Measurements from ENCODE around the gene REV1. TPM values are rescaled to one million over a fixed set of nuclear protein-coding genes. Genes with fewer than 3 reads are reported as not detected.

REV1 gene
- total RNA-seq, 1 donor from 2014 or later: 24.4 TPM

- Histone ChIP-seq H3K9me3 (ENCODE audit: insufficient read depth, low read depth, low read length) (no peaks in the 10 kb centered on the region), H3K27me3 (ENCODE audit: insufficient read depth, low read length) (no peaks in the 10 kb centered on the region), H3K4me3 (ENCODE audit: insufficient read depth, low read depth, low read length) (no peak overlapping the region), H4K20me1 (ENCODE audit: insufficient read depth, low read length) (peaks cover 1% of the 10 kb centered on the region), H3K9ac (ENCODE audit: low read length) (no peak overlapping the region), H3K27ac (ENCODE audit: low read depth, low read length) (no peak overlapping the region), H3K4me1 (ENCODE audit: insufficient read depth, low read length) (no peaks in the 10 kb centered on the region), H2AFZ (ENCODE audit: low read depth, low read length) (no peak overlapping the region), H3K4me2 (ENCODE audit: low read length) (no peak overlapping the region), H3K79me2 (ENCODE audit: insufficient read depth, low read length) (no peaks in the 10 kb centered on the region), H3K36me3 (ENCODE audit: insufficient read depth, low read length) (peaks cover 83% of the 10 kb centered on the region)
- H3K4me1 Mint-ChIP-seq (ENCODE audit: low read depth, unreplicated experiment): peaks cover 15% of the 10 kb centered on the region
- H3K9me3 Mint-ChIP-seq (ENCODE audit: unreplicated experiment): no peaks in the 10 kb centered on the region
- DNase-seq (ENCODE audit: low read depth) (no peak), FAIRE-seq (no peak)
- H3K27me3 Mint-ChIP-seq (ENCODE audit: low read depth, unreplicated experiment): no peaks in the 10 kb centered on the region
- H3K36me3 Mint-ChIP-seq (ENCODE audit: low read depth, unreplicated experiment): peaks cover 12% of the 10 kb centered on the region
- TF ChIP-seq CTCF (IDR thresholded peaks at IDR 0.05; ENCODE audit: insufficient read depth, low read depth, low read length) (no peak), EZH2 (IDR thresholded peaks at IDR 0.05; ENCODE audit: insufficient read depth, low read length) (no peak)
- no peak overlapping the region for H3K4me3 Mint-ChIP-seq (ENCODE audit: unreplicated experiment)
- no peak overlapping the region for H3K27ac Mint-ChIP-seq (ENCODE audit: unreplicated experiment)
Measured at GRCh38 chr2:99401841-99402240, 88.0 kb downstream of the REV1 start.

GRCh38 chr2:99399795-99400194 lies 90.0 kb downstream of the REV1 start:
- Histone ChIP-seq H3K4me1 (ENCODE audit: insufficient read depth, low read length) (no peaks in the 10 kb centered on the region), H4K20me1 (ENCODE audit: insufficient read depth, low read length) (peaks cover 3% of the 10 kb centered on the region), H2AFZ (ENCODE audit: low read depth, low read length) (no peak overlapping the region), H3K4me2 (ENCODE audit: low read length) (no peak overlapping the region), H3K79me2 (ENCODE audit: insufficient read depth, low read length) (no peaks in the 10 kb centered on the region), H3K9ac (ENCODE audit: low read length) (no peak overlapping the region), H3K27ac (ENCODE audit: low read depth, low read length) (no peak overlapping the region), H3K4me3 (ENCODE audit: insufficient read depth, low read depth, low read length) (no peak overlapping the region), H3K27me3 (ENCODE audit: insufficient read depth, low read length) (no peaks in the 10 kb centered on the region), H3K36me3 (ENCODE audit: insufficient read depth, low read length) (peaks cover 82% of the 10 kb centered on the region), H3K9me3 (ENCODE audit: insufficient read depth, low read depth, low read length) (no peaks in the 10 kb centered on the region)
- no peak overlapping the region for H3K27ac Mint-ChIP-seq (ENCODE audit: unreplicated experiment)
- no peak overlapping the region for H3K4me3 Mint-ChIP-seq (ENCODE audit: unreplicated experiment)
- DNase-seq (ENCODE audit: low read depth) (no peak), FAIRE-seq (no peak)
- no peaks in the 10 kb centered on the region for H3K9me3 Mint-ChIP-seq (ENCODE audit: unreplicated experiment)
- no peaks in the 10 kb centered on the region for H3K27me3 Mint-ChIP-seq (ENCODE audit: low read depth, unreplicated experiment)
- TF ChIP-seq CTCF (IDR thresholded peaks at IDR 0.05; ENCODE audit: insufficient read depth, low read depth, low read length): no peak
- no peak for TF ChIP-seq EZH2 (IDR thresholded peaks at IDR 0.05; ENCODE audit: insufficient read depth, low read length)
- H3K4me1 Mint-ChIP-seq (ENCODE audit: low read depth, unreplicated experiment): peaks cover 11% of the 10 kb centered on the region
- peaks cover 9% of the 10 kb centered on the region for H3K36me3 Mint-ChIP-seq (ENCODE audit: low read depth, unreplicated experiment)

- Histone ChIP-seq H3K4me1 (ENCODE audit: insufficient read depth, low read length) (no peaks in the 10 kb centered on the region), H3K27ac (ENCODE audit: low read depth, low read length) (no peak overlapping the region), H3K4me3 (ENCODE audit: insufficient read depth, low read depth, low read length) (no peak overlapping the region), H3K9ac (ENCODE audit: low read length) (no peak overlapping the region), H3K79me2 (ENCODE audit: insufficient read depth, low read length) (no peaks in the 10 kb centered on the region), H3K27me3 (ENCODE audit: insufficient read depth, low read length) (no peaks in the 10 kb centered on the region), H3K4me2 (ENCODE audit: low read length) (no peak overlapping the region), H3K36me3 (ENCODE audit: insufficient read depth, low read length) (peaks cover 84% of the 10 kb centered on the region), H2AFZ (ENCODE audit: low read depth, low read length) (no peak overlapping the region), H3K9me3 (ENCODE audit: insufficient read depth, low read depth, low read length) (no peaks in the 10 kb centered on the region), H4K20me1 (ENCODE audit: insufficient read depth, low read length) (peaks cover 3% of the 10 kb centered on the region)
- DNase-seq (ENCODE audit: low read depth) (no peak), FAIRE-seq (no peak)
- TF ChIP-seq EZH2 (IDR thresholded peaks at IDR 0.05; ENCODE audit: insufficient read depth, low read length) (no peak), CTCF (IDR thresholded peaks at IDR 0.05; ENCODE audit: insufficient read depth, low read depth, low read length) (no peak)
- Mint-ChIP-seq H3K27ac (ENCODE audit: unreplicated experiment) (no peak overlapping the region), H3K4me3 (ENCODE audit: unreplicated experiment) (no peak overlapping the region), H3K36me3 (ENCODE audit: low read depth, unreplicated experiment) (peaks cover 10% of the 10 kb centered on the region), H3K4me1 (ENCODE audit: low read depth, unreplicated experiment) (peaks cover 7% of the 10 kb centered on the region), H3K9me3 (ENCODE audit: unreplicated experiment) (no peaks in the 10 kb centered on the region), H3K27me3 (ENCODE audit: low read depth, unreplicated experiment) (no peaks in the 10 kb centered on the region)
Measured at GRCh38 chr2:99399063-99399462, 90.8 kb downstream of the REV1 start.

Data from astrocyte (in vitro differentiated cells and primary cell).